Gastroesophageal sphincter (tissue), 4 donors: ENCODE results near the gene C1QL3. TPM values are rescaled to one million over a fixed set of nuclear protein-coding genes. Genes with fewer than 3 reads are reported as not detected.

Source experiments
- ATAC-seq: fragments of 150-250 bp; one replicate; pipeline ENCODE4 v1.9.1; 2016; ENCODE audit warnings: mild to moderate bottlenecking, moderate library complexity
- H3K27ac ChIP-seq, 4 donors: fragments of 200-600 bp; sonication (generic) in 3 of 4; 1 replicate in 3 of 4; 2 replicates in 1 of 4; pipeline ENCODE4 v1.5.1; 2016 to 2019
- H3K27me3 ChIP-seq: fragments of 200-600 bp; sonication (generic); one replicate; pipeline ENCODE4 v1.5.1; 2019
- H3K36me3 ChIP-seq, 2 donors: fragments of 200-600 bp; sonication (generic); one replicate each; pipeline ENCODE4 v1.5.1; 2019; ENCODE audit warnings: control low read depth in 1 of 2
- H3K4me1 ChIP-seq, 3 donors: fragments of 200-600 bp; sonication (generic); 1 replicate in 2 of 3; 2 replicates in 1 of 3; pipeline ENCODE4 v1.5.1; 2016 to 2019; ENCODE audit warnings: control low read depth in 2 of 3
- H3K4me3 ChIP-seq, 2 donors: fragments of 200-600 bp; sonication (generic); one replicate each; pipeline ENCODE4 v1.5.1; 2019; ENCODE audit warnings: mild to moderate bottlenecking in 1 of 2, moderate library complexity in 1 of 2
- H3K9me3 ChIP-seq, 3 donors: fragments of 200-600 bp; sonication (generic); one replicate each; pipeline ENCODE4 v1.5.1; 2017 to 2019; ENCODE audit warnings: control low read depth in 2 of 3
- CTCF ChIP-seq, 4 experiments: fragments of 200-600 bp in 2 of 4; fragments of 450-650 bp in 2 of 4; sonication (generic) in 1 of 4; IDR thresholded peaks; one replicate each; pipeline ENCODE4 v1.5.1; 2017 to 2019; ENCODE audit warnings: antibody characterized with exemption in 4 of 4, mild to moderate bottlenecking in 2 of 4, moderate library complexity in 2 of 4
- EP300 ChIP-seq: sonication (generic); formaldehyde crosslinking; IDR thresholded peaks from one replicate; pipeline ENCODE4 v1.6.1; 2017; ENCODE audit warnings: antibody characterized with exemption, mild to moderate bottlenecking
- POLR2A ChIP-seq, 2 donors: fragments of 450-650 bp; IDR thresholded peaks; one replicate each; pipeline ENCODE4 v1.6.1; 2017; ENCODE audit warnings: antibody characterized with exemption in 2 of 2, mild to moderate bottlenecking in 2 of 2, moderate library complexity in 1 of 2
- POLR2AphosphoS5 ChIP-seq: sonication (generic); formaldehyde crosslinking; IDR thresholded peaks from one replicate; pipeline ENCODE4 v1.6.1; 2017; ENCODE audit warnings: antibody characterized with exemption
- WGBS, 2 donors: methylation state at CpG; one replicate each; pipeline ENCODE4 v1.1.5; 2018; ENCODE audit warnings: low coverage in 1 of 2; 5-methylcytosine and 5-hydroxymethylcytosine counted together
- total RNA-seq, 4 donors: library from RNA; depleted of rRNA; stranded (reverse); fragments of >200 nt; gene quantifications; one replicate each; pipeline ENCODE4 v1.1.0, GENCODE V29; 2016

C1QL3 gene
- total RNA-seq, 4 donors from 2014 or later: 0.54 TPM; not detected in 3

- ATAC-seq: no peak
- Histone ChIP-seq H3K4me3 (no peak overlapping the region), H3K27ac (no peak overlapping the region), H3K36me3 (peaks cover 0 to 9% of the 10 kb centered on the region in 2 donors), H3K27me3 (no peaks in the 10 kb centered on the region), H3K4me1 (no peaks in the 10 kb centered on the region), H3K9me3 (no peaks in the 10 kb centered on the region)
- 95 to 96% methylated on average over 4 of the region's 4 CpGs for WGBS, 2 donors
- TF ChIP-seq CTCF (IDR thresholded peaks at IDR 0.05): no peak
These were observed 23.8 kb downstream of the C1QL3 start for GRCh38 chr10:16497911-16498310.

GRCh38 chr10:16493884-16494536, 27.7 kb downstream of the C1QL3 start:
- WGBS, 2 donors: 48 to 57% methylated on average over 7 to 10 of the region's 10 CpGs

GRCh38 chr10:16491933-16492332, 29.7 kb downstream of the C1QL3 start:
- Histone ChIP-seq H3K27ac (no peak overlapping the region), H3K9me3 (no peaks in the 10 kb centered on the region), H3K36me3 (peaks cover 0 to 14% of the 10 kb centered on the region in 2 donors), H3K27me3 (no peaks in the 10 kb centered on the region), H3K4me1 (no peaks in the 10 kb centered on the region), H3K4me3 (no peak overlapping the region)
- WGBS, 2 donors: 55% methylated on average over 2 of the region's 2 CpGs; no CpG with 5 or more reads in 1 of the 2 donors
- no peak for TF ChIP-seq POLR2AphosphoS5
- no peak for TF ChIP-seq EP300
- no peak for ATAC-seq

More at GRCh38 chr10:16493884-16494536, 27.7 kb downstream of the C1QL3 start:
- Histone ChIP-seq H3K27me3 (no peaks in the 10 kb centered on the region), H3K4me1 (no peaks in the 10 kb centered on the region), H3K4me3 (no peak overlapping the region), H3K36me3 (peaks cover 0 to 12% of the 10 kb centered on the region in 2 donors), H3K9me3 (no peaks in the 10 kb centered on the region), H3K27ac (no peak overlapping the region)
- TF ChIP-seq POLR2AphosphoS5 (no peak), CTCF (IDR thresholded peaks at IDR 0.05) (no peak), EP300 (no peak), POLR2A (IDR thresholded peaks at IDR 0.05) (no peak)
- ATAC-seq: no peak

- Histone ChIP-seq H3K9me3 (no peaks in the 10 kb centered on the region), H3K4me1 (no peaks in the 10 kb centered on the region), H3K27ac (no peak overlapping the region), H3K36me3 (peaks cover 0 to 24% of the 10 kb centered on the region in 2 donors), H3K27me3 (no peaks in the 10 kb centered on the region), H3K4me3 (no peak overlapping the region)
- no peak for ATAC-seq
- 95 to 98% methylated on average over 3 of the region's 3 CpGs for WGBS, 2 donors
- TF ChIP-seq POLR2AphosphoS5 (no peak), POLR2A (IDR thresholded peaks at IDR 0.05) (no peak), EP300 (no peak), CTCF (IDR thresholded peaks at IDR 0.05) (no peak)
These were observed 31.2 kb downstream of the C1QL3 start for GRCh38 chr10:16490511-16490910.

GRCh38 chr10:16483241-16483917, 38.3 kb downstream of the C1QL3 start:
- no peak for ATAC-seq
- H3K27ac ChIP-seq: no peak overlapping the region
- WGBS, 2 donors: 84 to 91% methylated on average over 7 to 9 of the region's 11 CpGs
- TF ChIP-seq EP300 (no peak), POLR2A (IDR thresholded peaks at IDR 0.05) (no peak), CTCF (IDR thresholded peaks at IDR 0.05) (no peak), POLR2AphosphoS5 (no peak)
- no peak overlapping the region for H3K4me3 ChIP-seq
- H3K4me1 ChIP-seq: no peaks in the 10 kb centered on the region
- H3K9me3 ChIP-seq: no peaks in the 10 kb centered on the region
- H3K27me3 ChIP-seq: no peaks in the 10 kb centered on the region
- peaks cover 0 to 21% of the 10 kb centered on the region in 2 donors for H3K36me3 ChIP-seq
